HG02870 (cell line): Measurements from ENCODE around the gene SHB.

Source experiments
- ATAC-seq: cut with Tn5 transposase; IDR thresholded peaks from one replicate; pipeline ENCODE4 v1.9.1; 2021; ENCODE audit warnings: mild to moderate bottlenecking, moderate library complexity; ENCODE audit not compliant: unreplicated experiment

Gene SHB

GRCh38 chr9:38088006-38088925 lies 19.2 kb upstream of the SHB start:
- ATAC-seq: no peak

DNA sequence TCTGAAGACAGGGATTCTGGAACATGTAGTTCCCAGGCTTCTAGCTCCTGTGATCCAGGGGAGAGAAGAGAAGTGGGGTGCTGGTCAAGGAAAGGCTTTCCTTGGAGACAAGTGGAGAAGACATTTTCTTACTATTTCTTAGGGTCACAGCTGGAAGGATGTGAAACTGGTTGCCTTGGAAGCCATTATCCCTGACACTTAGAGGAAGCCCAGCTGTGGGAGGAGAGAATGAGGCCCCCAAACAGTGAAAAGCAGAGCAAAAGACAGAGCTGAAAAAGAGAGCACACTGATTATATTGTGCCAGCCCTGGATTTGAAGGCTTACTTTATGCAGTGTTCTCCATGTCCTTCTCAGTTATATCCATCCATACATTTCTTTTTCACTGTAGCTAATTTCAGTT lies 17.5 kb upstream of the SHB start:
- no peak for ATAC-seq

DNA sequence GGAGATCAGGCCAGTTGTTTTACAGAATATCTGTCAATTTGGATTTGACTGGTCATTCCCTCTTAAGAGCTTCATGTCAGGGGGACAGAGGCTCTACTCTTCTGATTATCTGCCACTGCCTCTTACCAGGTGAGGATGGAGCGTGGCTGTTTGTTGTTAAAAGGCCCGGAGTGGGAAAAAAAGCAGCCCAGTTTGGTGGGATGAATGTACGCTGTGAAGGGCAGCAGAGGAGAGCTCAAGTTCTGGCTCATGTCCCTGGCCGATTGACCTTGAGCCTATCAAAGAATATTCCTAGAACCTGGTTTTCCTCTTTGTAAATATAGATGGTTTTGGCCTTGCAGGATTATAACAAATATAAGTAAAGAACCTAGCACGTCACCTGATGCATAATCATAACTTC lies 16.3 kb upstream of the SHB start:
- ATAC-seq: no peak

DNA sequence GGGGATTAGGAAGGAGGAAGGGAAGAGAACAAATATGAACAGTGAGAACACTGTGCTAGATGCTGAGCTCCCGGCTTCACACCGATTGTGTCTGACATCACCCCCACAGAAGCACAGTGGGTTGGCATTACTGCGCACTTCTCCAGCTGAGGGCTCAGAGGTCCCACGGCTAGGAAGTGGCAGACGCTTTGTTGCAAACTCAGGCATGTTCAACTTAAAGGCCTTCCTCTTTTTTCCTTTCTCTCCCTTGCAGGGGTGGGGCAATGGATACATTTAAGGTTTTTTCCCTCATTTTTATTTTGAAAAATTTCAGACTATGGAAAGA lies 15.5 kb upstream of the SHB start:
- ATAC-seq: no peak

GRCh38 chr9:38083858-38084555 lies 15.0 kb upstream of the SHB start:
- ATAC-seq: no peak

GRCh38 chr9:38082446-38083287 lies 13.6 kb upstream of the SHB start:
- ATAC-seq: no peak

DNA sequence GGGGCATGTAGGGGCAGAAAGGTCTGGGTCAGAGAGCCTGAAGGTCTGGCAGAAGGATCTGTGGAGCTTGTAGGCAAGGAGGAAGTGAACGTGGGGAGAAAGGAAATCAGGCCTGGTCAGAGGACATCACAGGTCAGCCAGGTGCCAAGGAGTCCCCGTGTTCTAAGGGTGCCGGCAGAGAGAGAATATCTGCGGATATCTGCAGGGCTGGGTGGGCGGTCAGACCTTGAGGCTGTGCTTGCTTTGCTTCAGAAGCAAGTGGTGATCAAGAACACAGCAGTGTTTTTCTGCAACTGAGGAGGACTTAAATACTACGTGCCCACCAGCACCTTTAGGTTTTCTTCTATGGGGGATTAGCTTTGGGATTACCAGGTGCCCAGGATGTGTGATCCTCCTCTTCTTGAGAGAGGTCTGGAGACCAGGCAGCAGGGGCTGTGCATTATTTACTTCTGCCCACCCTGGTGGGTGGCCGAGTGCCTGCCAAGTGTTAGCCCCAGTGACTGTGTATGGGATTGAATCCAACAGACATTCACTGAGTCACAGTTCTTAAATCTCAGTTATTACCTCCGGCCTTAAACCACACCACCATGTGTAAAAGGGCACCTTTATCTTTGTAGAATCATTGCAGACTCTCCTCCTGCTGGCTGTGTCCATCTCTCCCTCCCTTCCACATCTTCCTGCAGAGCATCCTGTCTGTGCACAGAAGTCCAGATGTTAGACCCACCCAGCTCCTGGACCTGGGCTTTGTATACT lies 12.5 kb upstream of the SHB start:
- ATAC-seq: no peak

GRCh38 chr9:38079461-38080031 lies 10.5 kb upstream of the SHB start:
- no peak for ATAC-seq

DNA sequence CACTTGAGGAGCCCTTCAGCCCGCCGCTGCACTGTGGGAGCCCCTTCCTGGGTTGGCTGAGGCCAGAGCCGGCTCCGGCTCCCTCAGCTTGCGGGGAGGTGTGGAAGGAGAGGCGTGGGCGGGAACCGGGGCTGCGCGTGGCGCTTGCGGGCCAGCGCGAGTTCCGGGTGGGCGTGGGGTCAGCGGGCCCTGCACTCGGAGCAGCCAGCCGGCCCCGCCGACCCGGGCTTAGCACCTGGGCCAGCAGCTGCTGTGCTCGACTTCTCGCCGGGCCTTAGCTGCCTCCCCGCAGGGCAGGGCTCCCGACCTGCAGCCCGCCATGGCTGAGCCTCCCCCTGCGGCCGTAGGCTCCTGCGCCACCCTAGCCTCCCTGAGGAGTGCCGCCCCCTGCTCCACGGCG lies 6.2 kb upstream of the SHB start:
- ATAC-seq: no peak

- no peak for ATAC-seq
Measured at GRCh38 chr9:38074441-38074961, 5.5 kb upstream of the SHB start.

- ATAC-seq: no peak
Measured at GRCh38 chr9:38073882-38074281, 4.9 kb upstream of the SHB start.

DNA sequence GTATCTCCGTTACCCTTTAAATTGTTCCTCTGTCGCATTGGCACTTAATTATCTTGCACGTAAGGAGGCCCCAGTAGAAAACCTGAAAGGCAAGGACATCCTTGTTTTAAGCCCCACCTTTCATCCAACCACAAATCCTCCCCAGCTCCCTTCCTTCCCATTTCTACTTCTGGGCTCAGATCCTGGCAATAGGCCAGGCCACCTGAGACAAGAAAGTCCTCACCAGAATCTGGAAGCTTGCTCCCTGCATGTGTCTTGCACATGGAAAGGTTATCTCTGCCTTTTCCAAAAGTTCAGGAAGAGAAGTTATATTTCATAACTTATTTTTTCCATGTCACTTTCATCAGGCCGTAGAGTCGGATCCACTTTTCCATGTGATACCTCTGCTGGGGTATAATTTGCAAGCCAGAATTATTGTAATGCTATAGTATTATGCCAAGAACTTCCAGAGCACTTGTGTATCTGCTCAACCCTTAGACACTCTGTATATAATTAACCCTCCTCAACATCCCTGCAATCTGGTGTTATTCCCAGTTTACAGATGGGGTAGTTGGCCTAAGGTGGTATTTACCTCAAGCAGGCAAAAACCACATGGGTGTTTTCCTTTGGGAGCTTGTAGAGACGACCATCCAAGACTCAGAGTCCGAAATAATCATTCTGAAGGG lies 2.6 kb upstream of the SHB start:
- ATAC-seq: no peak

- no peak for ATAC-seq
Measured at GRCh38 chr9:38067859-38068681, 957 bp downstream of the SHB start.

DNA sequence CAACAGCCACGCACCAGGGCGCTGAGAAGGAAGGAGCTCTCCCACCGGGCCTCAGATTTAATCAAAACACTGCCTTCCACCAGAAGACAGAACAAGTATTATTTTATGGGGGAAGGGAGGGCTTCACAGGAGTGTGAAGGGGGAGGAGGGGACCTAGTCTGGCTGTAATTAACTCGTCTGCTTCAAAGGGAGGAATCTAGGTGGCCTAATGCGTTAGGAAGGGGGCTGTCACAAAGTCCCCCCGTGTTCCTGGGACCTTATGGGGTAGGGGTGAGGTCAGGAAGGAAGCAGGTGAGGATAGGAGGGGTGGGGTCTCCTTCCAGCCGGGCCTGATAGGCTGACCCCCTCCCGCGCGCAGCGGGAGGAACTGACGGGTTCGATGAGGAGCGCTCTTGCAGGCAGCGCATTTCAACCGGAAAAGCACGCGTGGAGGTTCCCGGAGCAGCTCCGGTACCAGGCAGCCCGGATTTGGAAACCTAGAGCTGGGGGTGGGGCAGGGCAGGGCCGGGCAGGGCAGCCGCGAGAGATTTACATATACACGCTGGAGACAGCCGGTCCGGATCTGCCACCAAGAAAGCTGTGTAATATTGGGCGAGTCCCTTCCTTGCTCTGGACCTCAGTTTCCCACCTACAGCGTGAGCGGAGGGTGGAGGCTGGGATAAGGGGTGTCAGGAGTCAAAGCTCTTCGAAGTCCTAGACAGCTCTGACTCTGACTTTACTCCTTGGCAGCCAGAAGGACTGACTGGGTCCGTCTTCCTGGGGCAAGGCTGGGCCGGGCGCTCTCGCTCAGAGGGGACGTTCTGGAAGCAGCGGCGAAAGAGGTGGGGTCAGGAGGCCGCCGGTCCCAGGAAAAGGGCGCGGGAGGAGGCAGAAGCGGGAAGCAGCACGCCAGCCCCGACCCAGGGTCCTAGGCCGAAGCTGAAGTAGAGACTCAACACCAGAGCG lies 1.8 kb downstream of the SHB start:
- ATAC-seq: no peak

GRCh38 chr9:38066197-38066913 lies 2.7 kb downstream of the SHB start:
- no peak for ATAC-seq

- ATAC-seq: peak; percentile 53
Measured at GRCh38 chr9:38065369-38066075, 3.5 kb downstream of the SHB start.
